ENCODE measurements around the gene ZNF70. TPM values are rescaled to one million over a fixed set of nuclear protein-coding genes. Genes with fewer than 3 reads are reported as not detected.

ZNF70 gene
- total and polyA plus RNA-seq, 10 of the 15 experiments (the other 5 are each of a cell fraction or from before 2014, with no cell fraction given) = 0.15 to 2.3 (median 0.85) TPM

- TF ChIP-seq, protein P1, sequence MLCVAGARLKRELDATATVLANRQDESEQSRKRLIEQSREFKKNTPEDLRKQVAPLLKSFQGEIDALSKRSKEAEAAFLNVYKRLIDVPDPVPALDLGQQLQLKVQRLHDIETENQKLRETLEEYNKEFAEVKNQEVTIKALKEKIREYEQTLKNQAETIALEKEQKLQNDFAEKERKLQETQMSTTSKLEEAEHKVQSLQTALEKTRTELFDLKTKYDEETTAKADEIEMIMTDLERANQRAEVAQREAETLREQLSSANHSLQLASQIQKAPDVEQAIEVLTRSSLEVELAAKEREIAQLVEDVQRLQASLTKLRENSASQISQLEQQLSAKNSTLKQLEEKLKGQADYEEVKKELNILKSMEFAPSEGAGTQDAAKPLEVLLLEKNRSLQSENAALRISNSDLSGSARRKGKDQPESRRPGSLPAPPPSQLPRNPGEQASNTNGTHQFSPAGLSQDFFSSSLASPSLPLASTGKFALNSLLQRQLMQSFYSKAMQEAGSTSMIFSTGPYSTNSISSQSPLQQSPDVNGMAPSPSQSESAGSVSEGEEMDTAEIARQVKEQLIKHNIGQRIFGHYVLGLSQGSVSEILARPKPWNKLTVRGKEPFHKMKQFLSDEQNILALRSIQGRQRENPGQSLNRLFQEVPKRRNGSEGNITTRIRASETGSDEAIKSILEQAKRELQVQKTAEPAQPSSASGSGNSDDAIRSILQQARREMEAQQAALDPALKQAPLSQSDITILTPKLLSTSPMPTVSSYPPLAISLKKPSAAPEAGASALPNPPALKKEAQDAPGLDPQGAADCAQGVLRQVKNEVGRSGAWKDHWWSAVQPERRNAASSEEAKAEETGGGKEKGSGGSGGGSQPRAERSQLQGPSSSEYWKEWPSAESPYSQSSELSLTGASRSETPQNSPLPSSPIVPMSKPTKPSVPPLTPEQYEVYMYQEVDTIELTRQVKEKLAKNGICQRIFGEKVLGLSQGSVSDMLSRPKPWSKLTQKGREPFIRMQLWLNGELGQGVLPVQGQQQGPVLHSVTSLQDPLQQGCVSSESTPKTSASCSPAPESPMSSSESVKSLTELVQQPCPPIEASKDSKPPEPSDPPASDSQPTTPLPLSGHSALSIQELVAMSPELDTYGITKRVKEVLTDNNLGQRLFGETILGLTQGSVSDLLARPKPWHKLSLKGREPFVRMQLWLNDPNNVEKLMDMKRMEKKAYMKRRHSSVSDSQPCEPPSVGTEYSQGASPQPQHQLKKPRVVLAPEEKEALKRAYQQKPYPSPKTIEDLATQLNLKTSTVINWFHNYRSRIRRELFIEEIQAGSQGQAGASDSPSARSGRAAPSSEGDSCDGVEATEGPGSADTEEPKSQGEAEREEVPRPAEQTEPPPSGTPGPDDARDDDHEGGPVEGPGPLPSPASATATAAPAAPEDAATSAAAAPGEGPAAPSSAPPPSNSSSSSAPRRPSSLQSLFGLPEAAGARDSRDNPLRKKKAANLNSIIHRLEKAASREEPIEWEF (IDR thresholded peaks at IDR 0.05; ENCODE audit: insufficient replicate concordance, low read depth, low read length) = no peak
- TF ChIP-seq RAD21 (IDR thresholded peaks at IDR 0.05; ENCODE audit: insufficient read depth, low read depth, low read length) (peak; percentile 18; the same call in 1 of the 2 replicates), NFXL1 (IDR thresholded peaks at IDR 0.05; ENCODE audit: borderline replicate concordance) (no peak), NR2C1 (IDR thresholded peaks at IDR 0.05) (peak; percentile 40; the same call in 1 of the 2 replicates), IRF3 (IDR thresholded peaks at IDR 0.05) (no peak), BHLHE40 (IDR thresholded peaks at IDR 0.05; ENCODE audit: borderline replicate concordance in 1 of 2, low read depth in 2 of 2, low read length in 1 of 2) (peak; percentile 26 to 75; a peak in 3 of 4 replicates), KAT2A (conservative IDR thresholded peaks at IDR 0.05; ENCODE audit: control insufficient read depth, low read depth, low read length) (no peak), RBBP5 (conservative IDR thresholded peaks at IDR 0.05) (no peak), HCFC1 (IDR thresholded peaks at IDR 0.05; ENCODE audit: low read length) (peak; percentile 52), MTA2 (IDR thresholded peaks at IDR 0.05; ENCODE audit: low read depth) (no peak), POLR2AphosphoS5 (IDR thresholded peaks at IDR 0.05; ENCODE audit: low read length) (peak; percentile 55; the same call in 1 of the 2 replicates), MYB (IDR thresholded peaks at IDR 0.05; ENCODE audit: borderline replicate concordance, low read depth, low read length) (no peak), RFX5 (IDR thresholded peaks at IDR 0.05; ENCODE audit: low read depth, low read length) (peak; percentile 88), MXI1 (IDR thresholded peaks at IDR 0.05; ENCODE audit: low read depth, low read length) (no peak), SMAD5 (IDR thresholded peaks at IDR 0.05; ENCODE audit: low read depth) (peak; percentile 41), DPF2 (IDR thresholded peaks at IDR 0.05) (0 out of 2 replicates have a peak, but pooled peaks have one; percentile 46), IKZF2 (IDR thresholded peaks at IDR 0.05) (0 out of 4 replicates have a peak, but pooled peaks of 1 of the 2 experiments have one; percentile 7), CREM (IDR thresholded peaks at IDR 0.05; ENCODE audit: low read depth) (0 out of 2 replicates have a peak, but pooled peaks have one; percentile 29), TCF3 (IDR thresholded peaks at IDR 0.05; ENCODE audit: borderline replicate concordance, insufficient read depth, low read depth, low read length) (peak; percentile 56; the same call in 1 of the 2 replicates), GABPA (IDR thresholded peaks at IDR 0.05; ENCODE audit: low read depth) (peak; percentile 54; the same call in 1 of the 2 replicates)
- TF ChIP-seq, protein P2, sequence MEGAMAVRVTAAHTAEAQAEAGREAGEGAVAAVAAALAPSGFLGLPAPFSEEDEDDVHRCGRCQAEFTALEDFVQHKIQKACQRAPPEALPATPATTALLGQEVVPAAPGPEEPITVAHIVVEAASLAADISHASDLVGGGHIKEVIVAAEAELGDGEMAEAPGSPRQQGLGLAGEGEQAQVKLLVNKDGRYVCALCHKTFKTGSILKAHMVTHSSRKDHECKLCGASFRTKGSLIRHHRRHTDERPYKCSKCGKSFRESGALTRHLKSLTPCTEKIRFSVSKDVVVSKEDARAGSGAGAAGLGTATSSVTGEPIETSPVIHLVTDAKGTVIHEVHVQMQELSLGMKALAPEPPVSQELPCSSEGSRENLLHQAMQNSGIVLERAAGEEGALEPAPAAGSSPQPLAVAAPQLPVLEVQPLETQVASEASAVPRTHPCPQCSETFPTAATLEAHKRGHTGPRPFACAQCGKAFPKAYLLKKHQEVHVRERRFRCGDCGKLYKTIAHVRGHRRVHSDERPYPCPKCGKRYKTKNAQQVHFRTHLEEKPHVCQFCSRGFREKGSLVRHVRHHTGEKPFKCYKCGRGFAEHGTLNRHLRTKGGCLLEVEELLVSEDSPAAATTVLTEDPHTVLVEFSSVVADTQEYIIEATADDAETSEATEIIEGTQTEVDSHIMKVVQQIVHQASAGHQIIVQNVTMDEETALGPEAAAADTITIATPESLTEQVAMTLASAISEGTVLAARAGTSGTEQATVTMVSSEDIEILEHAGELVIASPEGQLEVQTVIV (IDR thresholded peaks at IDR 0.05; ENCODE audit: borderline replicate concordance, partially characterized antibody) = no peak
Observed at GRCh38 chr22:23750714-23751440, at the start of gene ZNF70 (continued).
